C4-2B (cell line): ENCODE data around the gene MAGI2.

Source experiments
- CTCF ChIP-seq: fragments of 450-650 bp; conservative IDR thresholded peaks from 2 replicates; pipeline ENCODE4 v1.5.1; 2017; ENCODE audit warnings: mild to moderate bottlenecking
- ZFX ChIP-seq: fragments of 450-650 bp; IDR thresholded peaks from 2 replicates; pipeline ENCODE4 v1.6.1; 2017

- TF ChIP-seq CTCF, result no peak
- TF ChIP-seq ZFX, result no peak
Observed at GRCh38 chr7:78307892-78308291, 1145.6 kb downstream of the MAGI2 start.
